SKM-1 treated with dmso at 0.1 percent for 144 hours (cell line): Measurements from ENCODE around the gene OPTC.
A peak's percentile ranks its signal among the peaks of the same experiment; 100 is the strongest.

Experiments
- DNase-seq: peaks from one replicate; lab custom pipeline; 2025; ENCODE audit not compliant: unreplicated experiment; lab: John Stamatoyannopoulos, UW

The OPTC gene

DNA sequence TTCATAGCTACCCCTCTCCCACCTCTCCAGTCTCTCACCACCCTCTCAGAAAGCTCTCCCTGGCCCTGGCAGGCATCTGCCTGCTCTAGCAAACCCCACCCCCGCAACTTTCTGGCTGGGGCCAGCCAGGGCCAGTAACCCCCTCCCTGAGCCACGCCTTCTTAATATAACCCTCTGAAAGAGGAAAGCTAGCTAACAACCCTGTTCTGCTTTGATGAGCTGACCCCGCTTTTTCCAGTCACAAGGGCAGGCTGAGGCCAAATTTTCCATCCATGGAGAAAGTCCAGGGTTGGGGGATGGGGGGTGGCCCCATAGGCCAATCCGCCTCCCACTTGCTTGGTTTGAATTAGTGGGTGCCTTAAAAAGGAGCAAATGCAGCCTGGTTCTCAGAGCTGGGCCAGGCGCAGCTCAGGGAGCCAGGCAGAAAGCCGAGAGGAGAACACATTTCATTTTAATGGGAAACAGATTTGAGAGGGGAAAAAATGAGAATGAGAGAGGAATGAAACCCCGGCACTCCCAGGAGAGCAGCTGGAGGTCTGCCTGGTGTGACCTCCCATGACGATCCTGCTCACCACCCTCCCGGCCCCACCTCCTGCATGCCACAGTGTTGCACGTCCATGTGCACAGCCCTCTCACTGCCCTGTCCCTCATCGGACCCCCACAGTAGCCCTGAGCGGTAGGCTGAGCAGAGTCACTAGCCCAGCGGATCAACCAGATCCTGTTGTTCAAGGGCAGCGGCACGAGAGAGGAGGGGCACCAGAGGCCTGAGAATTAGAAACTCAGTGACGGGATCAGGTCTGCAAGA lies 62.3 kb downstream of the OPTC start:
- DNase-seq, result no peak

- no peak for DNase-seq
Measured at GRCh38 chr1:203557390-203557789, 63.4 kb downstream of the OPTC start.

- peak; percentile 36 for DNase-seq
Measured at GRCh38 chr1:203558064-203558760, 64.3 kb downstream of the OPTC start.
